Motor neuron (in vitro differentiated cells): ENCODE measurements around the gene FAM83C. TPM values are rescaled to one million over a fixed set of nuclear protein-coding genes. Genes with fewer than 3 reads are reported as not detected.

Experiments used
- ATAC-seq, 8 experiments: fragments of 200-7000 bp; cut with Tn5 transposase; replicated peaks in 6 of 8; 2 replicates each; pipeline ENCODE4 v1.8.0; 2021; ENCODE audit warnings: mild to moderate bottlenecking in 8 of 8, moderate library complexity in 8 of 8
- H3K27ac ChIP-seq, 2 donors: fragments of 250-450 bp; sonication (Bioruptor Pico); 2 replicates each; pipeline ENCODE4 v1.9.0; 2021; ENCODE audit warnings: antibody characterized with exemption in 2 of 2, mild to moderate bottlenecking in 2 of 2, moderate library complexity in 1 of 2
- H3K4me1 ChIP-seq, 2 donors: fragments of 250-450 bp; sonication (Bioruptor Pico); replicated peaks in 1 of 2; 2 replicates each; pipeline ENCODE4 v1.6.1; 2021; ENCODE audit warnings: antibody characterized with exemption in 2 of 2, mild to moderate bottlenecking in 2 of 2, moderate library complexity in 1 of 2
- H3K4me3 ChIP-seq, 5 donors: fragments of 250-450 bp; sonication (Bioruptor Pico); 2 replicates each; pipeline ENCODE4 v1.9.0; 2021; ENCODE audit warnings: antibody characterized with exemption in 5 of 5, mild to moderate bottlenecking in 5 of 5, moderate library complexity in 4 of 5
- WGBS, 10 experiments: fragments of 450-650 bp; shearing (Covaris generic); methylation state at CpG; one replicate each; pipeline ENCODE4 v1.0.0; 2022; 5-methylcytosine and 5-hydroxymethylcytosine counted together
- in situ Hi-C, 9 experiments: fragments of 400-800 bp; cut with MboI; loops; one replicate each; pipeline ENCODE4 v1.15.0; 2021; ENCODE audit warnings: low sequenced_read_pairs in 9 of 9, low pct_unique_long_range_greater_than_20kb in 2 of 9; ENCODE audit not compliant: unreplicated experiment in 9 of 9
- total RNA-seq, 8 experiments: library from RNA; unstranded; fragments of 300-600 nt; gene quantifications; 2 replicates each; pipeline versions ENCODE4 v1.2.3 to v1.2.4, GENCODE V29; 2022

Gene FAM83C
- total RNA-seq, 8 experiments from 2014 or later, result 0.15 to 0.43 (median 0.25) TPM; not detected in 3

DNA sequence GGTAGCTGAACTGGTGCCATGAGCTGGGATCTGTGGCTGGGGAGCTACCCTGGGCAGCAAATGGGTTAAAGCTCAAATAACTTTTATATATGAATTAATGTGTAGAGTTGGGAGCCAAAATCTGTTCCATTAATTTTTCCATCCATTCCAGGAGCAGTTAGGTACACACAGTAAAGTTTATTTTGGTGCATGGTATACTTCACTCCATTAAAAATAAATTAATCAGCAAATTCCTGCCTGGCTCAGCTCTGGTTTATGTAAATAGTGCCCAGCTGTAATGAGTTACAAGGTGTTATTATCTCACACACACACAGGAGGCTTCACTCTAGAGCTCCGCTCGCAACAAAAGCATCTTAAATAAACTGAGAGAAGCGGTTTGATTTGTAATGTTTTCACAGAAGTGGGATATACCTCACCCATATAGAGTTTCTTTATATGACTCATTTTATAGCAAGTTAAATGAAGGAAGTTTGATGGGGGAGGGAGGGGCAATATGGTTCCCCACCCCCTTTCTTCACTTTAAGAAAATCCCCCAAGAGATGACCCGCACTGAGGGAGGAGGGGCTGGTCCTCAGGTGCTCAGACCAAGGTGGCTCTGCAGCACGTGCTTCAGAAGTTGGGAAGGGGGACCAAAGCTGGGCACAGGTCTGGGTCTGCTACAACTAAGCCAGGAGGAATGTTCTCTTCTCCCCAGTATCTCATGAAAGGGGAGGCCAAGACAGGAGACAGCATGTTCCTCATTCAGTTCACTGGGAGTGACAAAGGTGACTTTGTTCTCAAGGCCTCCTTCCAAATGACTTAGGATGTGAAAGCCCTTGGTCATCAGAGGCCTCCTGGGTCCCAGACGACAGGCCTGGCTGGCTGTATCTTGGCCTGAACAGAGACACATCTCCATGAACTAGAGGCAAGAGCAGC is 10.5 kb upstream of the FAM83C start:
- in situ Hi-C loops, result loop anchor here in 5 of 9 experiments (10.0 to 25.0 kb wide), 3 partner anchors 135 to 152 kb away; partner anchors contain the start of genes GDF5 (in 3 of the 5) and CEP250 (in 1 of the 5)
- ATAC-seq, result no peak
- Histone ChIP-seq H3K27ac (no peak overlapping the region), H3K4me1 (peaks cover 10 to 30% of the 10 kb centered on the region in 2 donors), H3K4me3 (no peak overlapping the region)
- 60 to 100% (median 87%) methylated on average over 1 to 5 of the region's 6 CpGs; no CpG with 5 or more reads in 2 of the 10 experiments for WGBS, 10 experiments

DNA sequence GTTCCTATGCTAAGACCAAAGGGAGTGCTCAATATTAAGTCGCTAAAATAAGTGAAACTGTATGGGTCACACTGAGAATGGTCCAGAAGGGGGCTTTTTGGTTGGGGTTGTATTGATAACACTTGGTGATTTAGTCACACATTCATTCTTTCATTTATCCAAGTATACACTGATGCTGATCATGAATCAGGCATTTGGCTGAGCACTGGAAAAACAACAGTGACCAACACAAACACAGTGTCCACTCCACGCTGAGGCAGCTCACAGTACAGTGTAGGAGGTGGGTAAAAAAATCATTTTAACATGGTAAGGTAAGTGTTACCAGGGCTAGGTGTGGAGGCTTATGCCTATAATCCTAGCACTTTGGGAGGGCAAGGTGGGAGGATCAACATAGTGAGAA is 9.2 kb upstream of the FAM83C start:
- ATAC-seq, result no peak
- 46 to 100% (median 94%) methylated on average over 1 to 2 of the region's 2 CpGs; no CpG with 5 or more reads in 1 of the 10 experiments for WGBS, 10 experiments
- Histone ChIP-seq H3K4me1 (peaks cover 10 to 26% of the 10 kb centered on the region in 2 donors), H3K27ac (no peak overlapping the region), H3K4me3 (no peak overlapping the region)
- in situ Hi-C loops, result loop anchor here in 5 of 9 experiments (10.0 to 25.0 kb wide), 3 partner anchors 136 to 153 kb away; partner anchors contain the start of genes GDF5 (in 3 of the 5) and CEP250 (in 1 of the 5)

DNA sequence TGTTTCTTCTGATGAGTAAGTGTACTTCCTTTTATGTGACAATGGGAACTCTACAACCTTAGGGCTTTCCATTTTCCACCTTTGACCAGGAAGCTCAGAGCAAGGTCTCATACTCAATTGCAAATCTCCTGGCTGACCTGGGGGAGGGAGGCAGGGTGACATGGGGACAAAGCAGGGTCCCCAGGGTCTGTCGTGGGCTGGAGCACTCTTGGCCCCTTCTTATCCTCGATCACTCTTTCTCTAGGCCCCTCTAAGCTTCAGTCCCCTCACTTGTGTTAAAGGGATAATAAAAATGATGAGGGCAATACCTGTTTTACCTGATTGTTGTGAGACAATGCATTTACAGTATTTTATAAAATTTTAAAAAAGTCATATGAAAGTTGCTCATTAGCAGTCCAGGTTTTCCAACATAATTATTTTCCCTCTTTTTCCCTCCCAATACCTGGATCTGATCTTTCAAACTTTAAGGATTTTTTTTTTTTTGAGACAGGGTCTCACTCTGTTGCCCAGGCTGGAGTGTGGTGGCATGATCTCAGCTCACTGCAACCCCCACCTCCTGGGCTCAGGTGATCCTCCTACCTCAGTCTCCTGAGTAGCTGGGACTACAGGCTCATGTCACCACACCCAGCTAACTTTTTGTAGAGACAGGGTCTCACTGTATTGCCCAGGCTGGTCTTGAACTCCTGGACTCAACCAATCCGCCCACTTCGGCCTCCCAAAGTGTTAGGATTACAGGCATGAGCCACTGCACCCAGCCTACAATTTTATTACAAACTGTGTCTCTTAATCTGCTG is 8.4 kb upstream of the FAM83C start:
- 78 to 100% (median 85%) methylated on average over 1 to 4 of the region's 4 CpGs; no CpG with 5 or more reads in 2 of the 10 experiments for WGBS, 10 experiments
- ATAC-seq, result no peak
- Histone ChIP-seq H3K27ac (no peak overlapping the region), H3K4me1 (peaks cover 5 to 19% of the 10 kb centered on the region in 2 donors), H3K4me3 (no peak overlapping the region)
- in situ Hi-C loops, result loop anchor here in 5 of 9 experiments (10.0 to 25.0 kb wide), 3 partner anchors 137 to 154 kb away; partner anchors contain the start of genes GDF5 (in 3 of the 5) and CEP250 (in 1 of the 5)

DNA sequence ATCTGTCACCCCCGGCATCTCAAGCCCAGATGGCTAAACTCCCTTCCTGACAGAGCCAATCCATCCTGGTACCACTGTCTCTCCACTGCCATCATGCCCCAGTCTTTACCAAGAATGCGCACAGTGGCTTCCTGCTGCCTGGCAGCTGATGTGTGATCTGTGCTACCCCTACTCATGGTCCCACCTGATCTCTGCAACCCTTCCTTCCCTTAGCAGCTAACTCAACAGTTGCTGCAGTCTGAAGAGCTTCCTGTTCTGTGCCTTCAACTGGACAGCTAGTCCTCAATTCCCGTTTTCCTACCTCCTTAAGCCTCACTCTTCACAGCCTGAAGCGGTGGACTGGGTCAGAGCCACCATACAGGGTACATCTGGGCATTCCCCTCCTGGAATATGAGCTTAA is 7.6 kb upstream of the FAM83C start:
- ATAC-seq, result no peak
- Histone ChIP-seq H3K4me3 (no peak overlapping the region), H3K27ac (no peak overlapping the region), H3K4me1 (peaks cover 0 to 10% of the 10 kb centered on the region in 2 donors)
- WGBS, 10 experiments, result 33 to 100% (median 85%) methylated on average over 1 to 3 of the region's 4 CpGs; no CpG with 5 or more reads in 4 of the 10 experiments
- in situ Hi-C loops, result loop anchor here in 5 of 9 experiments (10.0 to 25.0 kb wide), 3 partner anchors 138 to 155 kb away; partner anchors contain the start of genes GDF5 (in 3 of the 5) and CEP250 (in 1 of the 5)

DNA sequence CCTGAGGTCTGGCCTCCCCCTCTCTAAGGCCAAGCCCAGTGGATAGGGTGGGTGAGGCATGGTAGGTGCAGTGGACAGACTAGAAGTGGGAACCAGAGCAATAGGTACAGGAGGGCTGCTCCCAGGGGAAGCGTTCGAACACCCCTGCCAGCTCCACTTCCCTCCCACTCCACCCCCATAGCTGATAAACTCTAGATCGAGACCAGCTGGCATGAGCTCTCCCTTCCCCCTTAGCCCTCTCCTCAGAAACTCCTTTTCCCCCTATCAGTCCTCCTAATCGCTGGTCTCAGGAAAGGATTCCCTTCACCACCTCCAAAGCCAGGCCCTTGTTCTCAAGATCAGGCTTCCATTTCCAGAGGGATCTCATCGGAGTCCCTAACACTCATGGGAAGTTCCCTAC is 6.0 kb upstream of the FAM83C start:
- no peak overlapping the region for H3K27ac ChIP-seq
- no peak overlapping the region for H3K4me3 ChIP-seq
- 80 to 100% (median 80%) methylated on average over 1 to 2 of the region's 5 CpGs; no CpG with 5 or more reads in 7 of the 10 experiments for WGBS, 10 experiments
- no peaks in the 10 kb centered on the region for H3K4me1 ChIP-seq
- in situ Hi-C loops, result no loop called here
- ATAC-seq, result peak in 1 of 8 experiments; percentile 10

DNA sequence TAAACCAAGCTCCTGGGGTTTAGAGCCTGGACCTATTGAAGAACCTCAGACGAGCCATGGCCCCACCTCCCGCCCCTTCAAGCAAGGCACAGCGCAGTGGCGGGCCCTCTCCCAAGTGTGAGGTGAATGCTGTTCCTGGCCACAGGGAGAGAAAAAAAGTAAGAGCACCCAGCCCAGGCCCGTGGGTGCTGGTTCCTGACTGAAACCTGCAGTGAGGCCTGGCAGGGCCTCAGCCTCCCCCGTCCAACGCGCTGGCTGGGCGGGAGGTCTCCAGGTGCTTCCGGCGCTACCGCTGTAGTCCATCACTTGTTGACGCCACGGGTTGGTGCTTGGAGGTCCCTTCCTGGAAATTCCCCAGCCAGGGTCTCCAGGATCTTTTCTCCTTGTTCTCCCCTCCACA is 5.5 kb upstream of the FAM83C start:
- in situ Hi-C loops, result no loop called here
- Histone ChIP-seq H3K4me3 (no peak overlapping the region), H3K4me1 (no peaks in the 10 kb centered on the region), H3K27ac (no peak overlapping the region)
- ATAC-seq, result no peak
- 60 to 91% (median 84%) methylated on average over 1 to 7 of the region's 14 CpGs; no CpG with 5 or more reads in 6 of the 10 experiments for WGBS, 10 experiments

DNA sequence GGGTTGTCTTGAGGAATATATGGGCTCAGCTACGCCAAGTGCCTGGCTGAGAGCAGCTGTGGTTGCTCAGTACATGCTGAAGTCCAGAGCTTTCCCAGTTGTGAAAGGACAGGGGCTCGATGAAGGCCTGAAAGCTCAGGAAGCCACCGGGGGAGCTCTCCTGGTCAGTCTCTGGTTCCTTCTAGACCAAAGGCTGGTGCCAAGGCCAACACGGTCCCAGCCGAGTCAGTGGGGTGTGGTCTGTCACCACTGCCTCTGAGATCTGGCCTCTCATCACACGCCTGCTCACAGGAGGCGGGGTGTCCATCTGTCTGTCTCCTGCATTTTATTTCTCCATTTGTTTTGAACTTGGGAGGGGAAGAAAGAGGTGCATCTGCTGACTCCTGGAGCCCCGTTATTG is 4.9 kb upstream of the FAM83C start:
- no peaks in the 10 kb centered on the region for H3K4me1 ChIP-seq
- H3K4me3 ChIP-seq, result no peak overlapping the region
- in situ Hi-C loops, result no loop called here
- no peak overlapping the region for H3K27ac ChIP-seq
- ATAC-seq, result peak in 6 of 8 experiments; percentile 23 to 99 (median 50)
- WGBS, 10 experiments, result 20 to 80% methylated on average over 1 of the region's 8 CpGs; no CpG with 5 or more reads in 8 of the 10 experiments

DNA sequence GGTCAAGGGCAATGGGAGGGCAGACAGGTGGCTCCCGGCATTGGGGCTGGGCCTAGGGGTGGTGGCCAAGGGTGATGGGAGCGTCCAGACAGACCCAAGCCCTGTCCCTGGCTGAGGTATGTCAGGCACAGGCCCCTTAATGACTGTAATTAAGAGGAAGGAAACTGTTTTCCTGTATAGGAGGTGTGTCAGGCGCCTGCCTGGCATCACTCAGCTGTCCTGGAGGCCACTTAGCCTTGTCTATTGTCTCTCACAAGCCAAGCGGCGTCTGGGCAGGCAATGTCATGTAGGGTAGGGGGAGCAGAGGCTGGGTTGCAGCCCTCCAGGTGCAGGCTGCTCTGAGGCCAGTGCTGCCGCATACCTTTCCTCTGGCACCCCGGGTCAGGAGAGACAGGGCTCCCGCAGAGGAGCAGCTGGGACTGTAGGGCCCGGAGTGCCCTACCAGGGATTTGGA is 3.9 kb upstream of the FAM83C start:
- peak in 1 of 8 experiments; percentile 14 for ATAC-seq
- in situ Hi-C loops, result no loop called here
- 40 to 82% (median 80%) methylated on average over 1 to 6 of the region's 9 CpGs; no CpG with 5 or more reads in 5 of the 10 experiments for WGBS, 10 experiments
- Histone ChIP-seq H3K27ac (no peak overlapping the region), H3K4me1 (no peaks in the 10 kb centered on the region), H3K4me3 (no peak overlapping the region)

DNA sequence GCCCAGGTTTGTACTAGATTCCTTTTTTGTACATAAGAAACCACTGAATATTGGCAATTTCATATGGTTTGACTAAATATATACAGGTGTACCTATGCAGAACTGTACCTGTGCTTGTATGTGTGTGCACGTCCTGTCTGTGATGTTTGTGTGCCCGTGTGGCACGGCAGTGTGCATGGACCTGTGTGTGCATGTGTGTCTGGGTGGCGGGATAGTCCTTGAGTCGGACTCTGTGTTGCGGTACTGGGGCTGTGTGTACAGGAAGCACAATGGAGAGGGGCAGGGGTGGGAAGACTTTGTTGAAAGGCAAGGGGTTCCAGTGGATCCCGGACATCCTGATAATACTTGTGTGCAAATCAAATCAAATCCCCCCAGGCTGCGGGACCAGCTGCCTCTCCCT is 3.4 kb upstream of the FAM83C start:
- Histone ChIP-seq H3K4me3 (no peak overlapping the region), H3K4me1 (no peaks in the 10 kb centered on the region), H3K27ac (no peak overlapping the region)
- WGBS, 10 experiments, result 68 to 83% (median 80%) methylated on average over 1 to 5 of the region's 8 CpGs; no CpG with 5 or more reads in 5 of the 10 experiments
- in situ Hi-C loops, result no loop called here
- ATAC-seq, result no peak

DNA sequence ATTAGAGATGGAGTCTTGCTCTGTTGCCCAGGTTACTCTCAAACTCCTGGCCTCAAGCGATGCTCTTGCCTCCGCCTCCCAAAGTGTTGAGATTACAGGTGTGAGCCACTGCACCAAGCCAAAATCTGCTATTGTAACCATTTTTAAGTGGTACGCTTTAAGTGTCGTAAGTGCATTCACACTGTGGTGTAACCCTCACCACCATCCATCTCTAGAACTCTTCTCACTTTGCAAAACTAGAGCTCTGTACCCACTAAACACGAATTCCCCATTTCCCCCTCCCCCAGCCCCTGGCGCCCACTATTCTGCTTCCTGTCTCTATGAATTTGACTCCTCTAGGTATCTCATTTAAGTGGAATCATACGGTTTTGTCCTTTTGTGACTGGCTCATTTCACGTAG is 2.8 kb upstream of the FAM83C start:
- no peaks in the 10 kb centered on the region for H3K4me1 ChIP-seq
- in situ Hi-C loops, result no loop called here
- no peak overlapping the region for H3K4me3 ChIP-seq
- H3K27ac ChIP-seq, result no peak overlapping the region
- WGBS, 10 experiments, result 74 to 100% (median 83%) methylated on average over 1 to 7 of the region's 8 CpGs; no CpG with 5 or more reads in 5 of the 10 experiments
- ATAC-seq, result no peak

DNA sequence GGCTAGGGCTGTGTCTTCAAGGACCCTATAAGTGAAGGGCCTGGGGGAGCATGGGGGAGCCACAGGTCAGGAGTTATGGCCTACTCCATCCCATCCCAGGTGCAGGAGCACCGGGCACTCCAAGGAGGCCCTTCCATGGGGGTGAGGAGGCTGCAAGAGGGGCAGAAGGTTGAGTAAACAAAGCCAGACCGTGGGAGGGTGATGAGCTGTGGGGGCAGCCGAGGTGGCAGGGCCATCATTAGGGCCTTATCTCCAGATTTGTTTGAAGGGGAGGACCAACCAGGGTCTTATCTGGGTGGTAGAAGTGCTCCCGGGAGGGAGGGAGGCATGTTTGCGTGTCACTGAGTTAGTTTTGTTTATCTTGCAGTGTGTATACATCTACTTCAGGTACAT is 2.1 kb upstream of the FAM83C start:
- H3K4me1 ChIP-seq, result no peaks in the 10 kb centered on the region
- no peak overlapping the region for H3K27ac ChIP-seq
- H3K4me3 ChIP-seq, result no peak overlapping the region
- ATAC-seq, result no peak
- WGBS, 10 experiments, result 28 to 80% (median 65%) methylated on average over 1 to 4 of the region's 5 CpGs; no CpG with 5 or more reads in 7 of the 10 experiments
- in situ Hi-C loops, result no loop called here
